NCI-H345 (cell line): Measurements from ENCODE around the gene KRTAP23-1.

Source experiments
- DNase-seq: peaks from one replicate; lab custom pipeline; 2025; lab: John Stamatoyannopoulos, UW

The KRTAP23-1 gene, protein sequence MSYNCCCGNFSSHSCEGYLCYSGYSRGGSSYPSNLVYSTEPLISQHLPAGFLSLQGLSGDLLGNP

DNA sequence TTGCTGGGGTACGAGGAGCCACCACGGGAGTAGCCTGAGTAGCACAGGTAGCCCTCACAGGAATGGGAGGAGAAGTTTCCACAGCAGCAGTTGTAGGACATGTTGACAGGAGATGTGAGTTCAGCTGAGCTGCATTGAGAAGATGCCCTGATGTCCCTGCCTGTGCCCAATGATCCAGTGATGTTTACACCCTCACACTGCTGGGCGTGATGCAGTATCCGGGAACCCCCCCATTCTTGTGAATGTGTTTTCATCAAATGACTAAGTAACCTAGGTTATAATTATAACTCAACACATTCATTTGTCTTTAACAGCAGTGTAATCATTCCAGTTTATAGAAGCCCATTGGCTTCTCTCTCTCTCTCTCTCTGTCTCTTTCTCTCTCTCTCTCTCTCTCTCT lies at the start of gene KRTAP23-1:
Gene KRTAP23-1 (minus strand): TSS at position 101 of the 400 bp plus-strand sequence. CDS start 0 bp downstream, at position 101.
- no peak for DNase-seq

DNA sequence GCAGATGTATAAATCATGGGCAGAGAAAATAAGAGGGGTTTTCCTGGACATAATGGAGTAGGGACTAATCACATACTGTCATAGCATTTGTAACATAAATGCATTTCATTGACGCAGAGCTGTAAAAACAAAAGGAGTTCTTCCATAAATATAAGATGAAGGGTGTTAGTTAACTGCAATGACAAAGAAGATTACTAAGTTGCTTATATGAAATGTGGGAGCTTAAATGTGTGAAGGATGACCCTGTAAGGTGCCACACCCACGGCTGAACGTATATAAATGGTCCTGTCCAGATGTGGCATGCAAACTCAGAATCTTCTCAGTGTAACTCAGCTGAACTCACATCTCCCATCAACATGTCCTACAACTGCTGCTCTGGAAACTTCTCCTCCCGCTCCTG lies 47.3 kb upstream of the KRTAP23-1 start, which contains the start of gene KRTAP13-1:
Gene KRTAP13-1 (plus strand): TSS at position 301 of the 400 bp plus-strand sequence. CDS start 56 bp downstream, at position 357.
- DNase-seq, result no peak

GRCh38 chr21:30391492-30392025 lies 43.2 kb upstream of the KRTAP23-1 start:
- DNase-seq, result no peak

DNA sequence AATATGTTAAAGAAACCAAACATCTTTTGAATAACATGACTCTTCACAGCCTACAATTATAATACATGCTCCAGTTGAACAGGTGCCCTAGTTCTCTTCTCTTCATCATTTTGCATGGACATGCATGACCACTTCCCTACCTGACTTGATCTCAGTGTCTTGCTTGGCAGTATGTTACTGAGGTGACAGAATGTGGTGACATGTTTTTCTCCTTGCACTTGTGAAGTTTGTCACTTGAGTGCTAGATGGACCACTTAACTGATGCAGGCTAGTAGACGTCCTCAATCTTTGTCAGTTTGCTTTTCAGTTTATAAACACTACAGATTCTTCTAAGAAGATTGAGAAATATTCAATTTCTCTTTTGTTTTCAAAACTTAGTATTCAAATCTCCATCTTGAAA lies 33.8 kb upstream of the KRTAP23-1 start:
- no peak for DNase-seq

DNA sequence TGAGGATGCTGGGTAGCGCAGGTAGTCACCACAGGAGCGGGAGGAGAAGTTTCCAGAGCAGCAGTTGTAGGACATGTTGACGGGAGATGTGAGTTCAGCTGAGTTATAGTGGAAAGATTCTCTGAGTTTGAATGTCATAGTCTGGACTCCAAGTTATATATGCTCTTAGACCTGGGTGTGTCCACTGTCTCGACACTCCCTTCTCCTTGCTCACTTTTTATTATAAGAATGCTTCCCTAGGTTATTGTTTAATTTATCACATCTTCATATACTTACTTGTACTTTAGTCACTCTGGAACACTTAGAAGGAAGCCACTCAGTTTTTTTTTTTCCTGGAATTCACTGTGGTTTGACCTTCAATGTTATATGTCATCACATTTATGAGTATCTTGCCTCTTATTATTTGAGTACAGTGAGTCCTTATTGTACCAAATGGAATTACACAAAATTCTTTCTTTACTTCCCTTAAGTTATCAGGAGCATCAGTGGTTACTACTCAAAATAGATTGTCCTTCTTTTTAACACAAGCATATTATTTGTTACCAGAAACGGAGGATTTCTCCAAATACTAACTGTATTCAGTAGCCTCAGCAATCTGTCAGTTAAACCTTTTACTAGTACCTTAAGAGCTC lies 23.8 kb upstream of the KRTAP23-1 start, which contains the start of gene KRTAP13-2:
Gene KRTAP13-2 (minus strand): TSS at position 133 of the 632 bp plus-strand sequence. CDS start 58 bp downstream, at position 75.
- no peak for DNase-seq

GRCh38 chr21:30355906-30356305 lies 7.5 kb upstream of the KRTAP23-1 start:
- no peak for DNase-seq

- no peak for DNase-seq
Observed at GRCh38 chr21:30354308-30355005, 6.1 kb upstream of the KRTAP23-1 start.

- no peak for DNase-seq
Observed at GRCh38 chr21:30351534-30351933, 3.1 kb upstream of the KRTAP23-1 start.

- no peak for DNase-seq
Observed at GRCh38 chr21:30349572-30349971, 1.2 kb upstream of the KRTAP23-1 start.

- DNase-seq, result no peak
Observed at GRCh38 chr21:30345014-30345413, 3.4 kb downstream of the KRTAP23-1 start.

DNA sequence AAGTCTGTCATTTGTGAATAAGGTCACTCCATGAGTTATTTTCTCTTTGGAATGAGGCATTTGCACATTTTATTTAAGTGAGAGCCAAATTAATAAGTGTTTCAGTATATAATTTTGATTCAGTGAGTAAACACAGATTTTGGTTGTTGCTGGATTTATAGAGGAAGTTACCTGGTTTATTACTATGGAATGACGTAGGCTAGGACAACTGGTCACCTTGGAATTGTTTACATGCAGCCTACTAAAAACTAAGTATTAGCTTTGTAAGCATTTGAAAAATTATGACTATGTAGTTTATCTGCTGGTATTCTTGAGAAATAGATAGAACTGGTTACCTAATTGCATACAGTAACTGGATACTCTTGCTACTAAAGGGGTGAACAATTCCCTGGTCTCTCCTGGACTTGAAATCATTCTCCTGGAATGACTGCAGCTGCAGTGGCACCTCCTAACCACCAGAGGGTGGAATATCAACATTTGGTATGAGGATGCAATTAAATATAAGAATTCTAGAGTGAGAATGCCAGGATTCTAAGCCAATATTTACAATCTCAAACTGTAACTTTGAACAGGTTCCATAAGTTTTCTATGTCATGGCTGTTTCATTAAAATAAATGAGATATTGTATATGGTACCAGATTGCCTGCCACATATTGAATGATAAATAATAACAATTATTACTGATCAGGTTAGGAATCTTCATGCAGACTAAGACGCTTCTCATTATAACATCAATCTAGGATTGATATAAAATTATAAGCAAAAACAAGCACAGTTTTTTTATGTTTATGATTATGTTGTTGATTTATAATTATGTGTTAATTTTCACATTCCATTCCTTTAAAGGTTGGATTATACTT lies 7.5 kb downstream of the KRTAP23-1 start:
- DNase-seq, result peak; percentile 15

DNA sequence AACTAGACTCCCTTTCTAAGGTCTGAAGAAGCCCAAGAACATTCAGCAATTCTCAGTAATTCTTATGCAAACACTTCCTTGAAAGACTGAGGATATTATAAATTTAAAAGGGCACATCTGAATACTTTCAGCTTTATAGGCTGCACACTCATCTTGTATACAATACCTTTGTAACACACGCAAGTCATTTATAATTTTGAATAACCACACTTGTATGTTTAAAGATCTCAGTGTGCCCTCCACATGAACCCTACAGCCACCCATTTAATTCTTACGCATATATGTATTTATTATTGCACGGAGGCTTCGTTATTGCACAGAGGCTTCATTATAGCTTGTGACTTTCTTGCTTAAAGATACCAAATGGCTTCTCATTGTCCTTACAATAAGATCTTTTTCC lies 9.7 kb downstream of the KRTAP23-1 start:
- DNase-seq, result no peak

GRCh38 chr21:30337772-30338171 lies 10.6 kb downstream of the KRTAP23-1 start:
- no peak for DNase-seq

DNA sequence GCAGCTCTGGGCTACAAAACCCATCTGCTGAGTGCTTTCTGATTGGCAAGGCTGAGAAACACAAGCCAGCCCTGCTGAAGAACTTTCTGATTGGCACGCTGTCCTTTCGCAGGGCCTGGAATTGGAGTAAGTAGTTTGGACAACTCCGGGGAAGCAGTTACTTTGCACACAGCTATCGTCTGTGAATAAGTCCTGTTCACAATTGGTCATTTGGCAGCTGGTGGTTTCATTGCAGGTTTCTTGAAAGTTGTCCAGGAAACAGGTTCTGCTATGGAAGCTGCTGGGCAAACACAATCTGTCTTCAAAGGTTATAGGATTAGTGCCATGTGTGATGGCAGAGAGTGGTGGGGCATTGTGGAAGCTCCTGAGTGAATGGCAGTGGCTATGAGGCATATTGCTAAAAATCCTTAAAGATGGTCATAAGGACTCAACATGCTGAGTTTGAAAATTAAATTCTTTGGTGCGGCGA lies 11.1 kb downstream of the KRTAP23-1 start, which contains the start of gene KRTAP27-1:
Gene KRTAP27-1 (minus strand): TSS at position 419 of the 469 bp plus-strand sequence. CDS start 26 bp downstream, at position 393.
- DNase-seq, result no peak

DNA sequence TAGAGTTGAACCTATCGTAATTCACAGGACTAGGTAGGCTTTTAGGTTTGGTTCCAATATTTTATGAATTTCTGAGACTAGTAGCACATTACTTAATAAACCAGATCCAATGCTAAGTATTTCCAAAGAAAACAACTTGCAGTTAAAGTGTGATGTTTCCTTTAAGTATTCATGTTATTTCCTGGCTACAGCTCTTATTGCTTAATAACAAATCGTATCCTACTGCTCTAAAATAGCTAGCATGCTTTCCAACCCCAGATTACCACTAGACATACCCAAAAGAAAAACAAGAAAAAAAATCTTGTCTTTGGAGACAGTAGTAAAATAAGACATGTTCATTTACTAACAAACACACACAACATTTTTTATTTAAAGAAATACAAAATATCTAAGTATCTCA lies 11.8 kb downstream of the KRTAP23-1 start:
- no peak for DNase-seq

- DNase-seq, result no peak
Observed at GRCh38 chr21:30333736-30334135, 14.7 kb downstream of the KRTAP23-1 start.

GRCh38 chr21:30332681-30333080 lies 15.7 kb downstream of the KRTAP23-1 start:
- DNase-seq, result no peak

- no peak for DNase-seq
Observed at GRCh38 chr21:30329203-30329875, 19.1 kb downstream of the KRTAP23-1 start.

DNA sequence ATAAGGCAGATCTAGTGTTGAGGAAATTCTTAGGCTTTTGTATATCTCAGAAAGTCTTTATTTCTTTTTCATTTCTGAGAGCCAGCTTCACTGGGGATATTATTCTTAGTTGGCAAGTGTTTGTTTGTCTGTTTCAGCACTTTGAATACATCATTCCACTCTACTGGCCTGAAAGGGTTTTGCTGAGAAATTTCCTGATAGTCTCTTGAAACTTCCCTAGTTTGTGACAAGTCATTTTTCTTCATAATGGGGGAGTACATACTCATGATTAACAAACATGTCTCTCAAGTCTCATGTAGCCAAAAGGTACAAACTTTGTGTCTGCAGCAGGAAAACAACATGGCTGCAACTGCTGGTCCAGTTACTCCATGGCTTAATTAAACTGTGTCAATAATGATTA lies 22.0 kb downstream of the KRTAP23-1 start:
- DNase-seq, result no peak

DNA sequence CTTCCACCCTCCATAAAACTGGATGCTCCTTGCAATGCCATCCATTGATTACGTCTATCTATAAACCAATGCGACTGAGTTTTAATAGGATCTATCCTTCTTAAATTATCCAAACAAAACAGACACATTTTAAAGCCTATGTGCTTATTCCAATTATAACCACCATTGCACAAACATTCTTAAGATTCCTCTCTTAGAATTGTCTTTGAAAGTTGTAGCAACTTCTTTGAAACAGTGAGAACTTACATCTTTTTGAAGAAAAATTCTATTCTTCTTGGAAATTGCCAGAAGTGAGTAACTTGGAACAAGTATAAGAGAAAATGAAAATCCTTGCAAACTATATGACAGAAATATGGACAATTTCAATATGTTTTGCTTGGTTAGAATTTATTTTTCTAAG lies 28.2 kb downstream of the KRTAP23-1 start, which contains the start of gene KRTAP26-1:
Gene KRTAP26-1 (minus strand): TSS at position 101 of the 400 bp plus-strand sequence. CDS start 280 bp downstream, outside the sequence.
- no peak for DNase-seq

GRCh38 chr21:30315701-30316100 lies 32.7 kb downstream of the KRTAP23-1 start:
- DNase-seq, result no peak
